ENCODE data around the gene FBXW5.
A peak's percentile ranks its signal among the peaks of the same experiment; 100 is the strongest.

The FBXW5 gene

GRCh38 chr9:136960938-136961275 lies 16.4 kb upstream of the FBXW5 start:
- DNase-seq (ENCODE audit: low spot score): no peak

- no peak for DNase-seq (ENCODE audit: low spot score)
Measured at GRCh38 chr9:136960212-136960937, 15.8 kb upstream of the FBXW5 start.

- no peak for DNase-seq (ENCODE audit: low spot score)
Measured at GRCh38 chr9:136958898-136959850, 14.6 kb upstream of the FBXW5 start.

- DNase-seq (ENCODE audit: low spot score): no peak
Measured at GRCh38 chr9:136958473-136958872, 13.9 kb upstream of the FBXW5 start.

GRCh38 chr9:136957901-136958300 lies 13.4 kb upstream of the FBXW5 start:
- no peak for DNase-seq (ENCODE audit: low spot score)

GRCh38 chr9:136957461-136957860 lies 12.9 kb upstream of the FBXW5 start:
- no peak for DNase-seq (ENCODE audit: low spot score)

- no peak for DNase-seq (ENCODE audit: low spot score)
Measured at GRCh38 chr9:136956604-136957003, 12.1 kb upstream of the FBXW5 start.

- DNase-seq (ENCODE audit: low spot score): no peak
Measured at GRCh38 chr9:136955943-136956335, 11.4 kb upstream of the FBXW5 start.

GRCh38 chr9:136955202-136955942 lies 10.8 kb upstream of the FBXW5 start:
- DNase-seq (ENCODE audit: low spot score): no peak

GRCh38 chr9:136954270-136955083 lies 9.9 kb upstream of the FBXW5 start:
- no peak for DNase-seq (ENCODE audit: low spot score)

GRCh38 chr9:136953771-136954269 lies 9.3 kb upstream of the FBXW5 start:
- DNase-seq (ENCODE audit: low spot score): no peak

- no peak for DNase-seq (ENCODE audit: low spot score)
Measured at GRCh38 chr9:136952876-136953770, 8.6 kb upstream of the FBXW5 start.

GRCh38 chr9:136952321-136952850 lies 7.8 kb upstream of the FBXW5 start:
- no peak for DNase-seq (ENCODE audit: low spot score)

- no peak for DNase-seq (ENCODE audit: low spot score)
Measured at GRCh38 chr9:136951541-136952320, 7.2 kb upstream of the FBXW5 start, which contains the start of gene LCN12. LCN12 (plus strand) TSS chr9:136952273; CDS start chr9:136952328, 55 bp downstream.

- no peak for DNase-seq (ENCODE audit: low spot score)
Measured at GRCh38 chr9:136950656-136951276, 6.2 kb upstream of the FBXW5 start.

GRCh38 chr9:136949817-136950655 lies 5.5 kb upstream of the FBXW5 start:
- peak; percentile 100 for DNase-seq (ENCODE audit: low spot score)

- no peak for DNase-seq (ENCODE audit: low spot score)
Measured at GRCh38 chr9:136949239-136949816, 4.8 kb upstream of the FBXW5 start.
